Activated CD4-positive, alpha-beta T cell treated with anti-CD3 and anti-CD28 coated beads, Interleukin-2, Interleukin-6, amounts not matched to agents 100 ng/mL and 50 ng/mL, durations not matched to agents 16 hours and 8 hours (primary cell): Measurements from ENCODE around the gene FGF9.

Source experiments
- DNase-seq: peaks from one replicate; pipeline ENCODE4 v3.0.0-alpha.2; 2020

FGF9 gene

GRCh38 chr13:21675095-21675991 is 4.5 kb downstream of the FGF9 start:
- DNase-seq: peak; percentile 36

GRCh38 chr13:21676611-21677021 is 5.7 kb downstream of the FGF9 start:
- peak; percentile 15 for DNase-seq

- DNase-seq: no peak
These were observed 6.3 kb downstream of the FGF9 start for GRCh38 chr13:21677075-21677623.

DNA sequence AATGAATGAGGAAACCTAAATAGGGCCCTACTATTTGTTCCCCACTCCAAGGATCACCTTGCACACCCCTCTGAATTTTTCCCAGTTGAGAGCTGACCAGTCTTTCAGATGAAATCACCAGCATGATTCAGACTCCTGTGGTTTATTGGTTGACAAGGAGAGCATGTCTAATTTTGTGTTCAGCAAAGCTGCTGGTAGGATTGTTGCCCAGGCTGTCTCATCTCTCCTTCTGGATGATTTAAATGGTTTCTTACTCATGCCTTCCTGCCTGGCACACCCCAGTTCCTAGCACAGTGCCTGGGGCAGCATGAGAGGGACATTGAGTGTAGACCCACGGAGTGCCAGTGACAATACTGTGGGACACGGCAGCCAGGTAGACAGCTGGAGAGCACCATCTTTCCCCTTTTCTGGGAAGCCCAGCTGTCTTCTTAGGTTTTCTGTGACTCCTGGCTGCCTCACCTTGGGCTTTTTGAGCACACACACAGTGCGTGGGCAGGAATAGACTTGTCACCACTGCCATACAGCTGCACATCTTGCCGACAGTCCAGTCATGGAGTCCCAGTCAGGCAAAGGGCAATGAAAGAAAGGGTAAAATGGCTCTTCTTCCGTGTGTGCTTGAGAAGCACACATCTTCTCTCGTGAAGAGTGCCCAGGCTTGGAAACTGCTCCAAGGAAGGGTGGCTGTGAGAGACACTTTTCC is 12.3 kb downstream of the FGF9 start:
- DNase-seq: no peak

DNA sequence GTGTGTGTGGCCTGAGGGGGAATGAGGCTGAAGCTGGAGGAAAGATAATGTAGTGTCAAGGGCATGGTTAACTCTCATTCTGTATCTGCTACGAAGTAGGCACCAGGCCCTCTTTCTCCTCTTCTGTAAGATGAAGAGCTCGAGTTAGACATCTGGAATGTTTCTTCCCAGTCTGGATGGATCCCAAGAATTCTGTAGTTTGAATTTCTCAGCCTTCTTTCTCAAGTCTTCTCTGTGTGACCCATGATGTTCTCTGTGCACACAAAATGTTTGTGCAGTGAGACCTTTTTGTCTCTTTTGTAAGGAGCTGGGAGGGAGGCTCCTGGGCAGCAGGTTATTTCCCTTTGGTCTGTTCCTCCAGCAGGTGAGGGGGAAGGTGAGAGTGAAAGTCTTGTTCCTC is 13.7 kb downstream of the FGF9 start:
- no peak for DNase-seq

DNA sequence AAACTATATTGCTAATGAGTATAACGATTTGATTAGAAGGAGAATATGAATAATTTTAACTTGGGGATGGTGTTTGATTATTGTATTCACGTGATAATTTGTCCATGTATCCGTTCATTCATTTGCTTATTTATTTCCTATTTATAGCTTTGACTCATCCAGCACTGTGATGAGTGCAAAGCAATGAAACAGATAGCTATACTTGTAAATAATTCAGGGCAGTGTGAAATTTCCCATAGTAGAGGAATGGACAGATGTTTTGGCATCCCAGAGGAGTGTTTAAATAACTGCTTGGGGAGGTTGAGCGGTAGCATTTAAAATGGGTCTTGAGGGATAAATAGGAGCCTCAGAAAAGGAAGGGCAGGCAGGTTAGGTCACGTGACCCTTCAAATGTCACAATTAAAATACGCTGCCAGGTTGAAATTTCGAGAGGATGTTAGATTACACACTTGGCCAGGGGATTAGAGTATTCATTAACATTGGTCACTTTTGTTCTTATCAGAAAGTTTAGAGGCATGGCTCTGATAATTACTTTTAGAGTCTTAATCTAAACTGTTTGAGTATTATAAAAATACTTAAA is 14.7 kb downstream of the FGF9 start:
- DNase-seq: no peak

- DNase-seq: peak; percentile 65
These were observed 16.0 kb downstream of the FGF9 start for GRCh38 chr13:21686751-21687391.

DNA sequence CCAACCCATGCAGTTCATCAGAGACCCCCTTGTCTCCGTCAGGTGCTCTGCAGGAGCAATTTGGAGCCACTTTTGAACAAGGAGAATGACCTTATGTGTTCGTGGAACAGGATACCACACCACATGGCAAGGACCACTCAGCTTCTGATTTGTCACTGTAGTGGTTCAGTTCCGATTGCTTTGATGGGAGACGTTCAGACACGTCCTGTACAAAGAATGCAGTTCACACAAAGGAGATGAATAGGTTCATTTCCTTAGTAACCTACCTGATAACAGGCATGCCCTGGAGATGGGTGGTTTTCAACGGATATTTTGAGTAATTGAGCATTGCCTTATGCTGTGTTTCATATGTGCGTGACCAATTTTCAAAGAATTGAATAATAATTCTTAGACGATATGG is 17.2 kb downstream of the FGF9 start:
- no peak for DNase-seq

DNA sequence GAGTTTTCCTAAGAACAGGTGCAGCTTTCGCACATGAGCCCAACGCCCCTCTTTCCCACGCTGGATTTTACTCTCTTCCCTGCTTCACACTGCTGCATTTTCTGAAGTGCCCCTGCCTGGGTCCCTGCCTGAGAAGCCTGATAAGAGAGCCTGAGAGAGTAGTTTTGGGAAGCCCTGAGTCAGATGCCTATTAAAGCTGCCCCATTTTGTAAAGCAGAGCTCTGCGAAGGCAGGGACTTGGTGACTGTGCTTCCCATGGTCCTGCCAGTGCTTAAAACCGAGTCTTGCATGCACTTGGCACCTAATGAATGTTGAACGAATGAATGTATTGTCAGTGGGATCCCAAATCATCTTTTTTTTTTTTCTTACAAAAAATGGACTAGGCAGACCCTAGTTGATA is 18.2 kb downstream of the FGF9 start:
- no peak for DNase-seq

- no peak for DNase-seq
These were observed 20.1 kb downstream of the FGF9 start for GRCh38 chr13:21690955-21691354.

GRCh38 chr13:21691500-21691899 is 20.6 kb downstream of the FGF9 start:
- DNase-seq: no peak

- DNase-seq: no peak
These were observed 21.1 kb downstream of the FGF9 start for GRCh38 chr13:21691928-21692327.

GRCh38 chr13:21694831-21695230 is 24.0 kb downstream of the FGF9 start:
- DNase-seq: no peak

DNA sequence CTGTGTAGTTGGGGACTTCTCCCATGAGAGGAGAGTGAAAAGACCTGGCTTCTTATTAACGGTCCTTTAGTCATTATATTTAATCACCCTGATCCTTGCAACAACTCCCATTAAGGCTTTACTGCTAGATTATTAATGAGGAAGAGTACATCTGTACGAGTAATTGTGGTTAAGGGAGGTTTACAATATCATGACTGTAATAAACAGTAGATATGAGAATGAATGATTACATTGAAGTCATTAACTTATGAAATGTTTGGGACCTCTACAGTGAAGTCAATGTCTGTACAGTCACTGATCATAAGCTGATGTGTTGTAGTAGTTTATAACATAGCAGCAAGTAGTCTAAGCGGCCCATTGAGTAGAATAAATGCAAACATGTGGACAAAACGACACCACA is 24.7 kb downstream of the FGF9 start:
- no peak for DNase-seq

DNA sequence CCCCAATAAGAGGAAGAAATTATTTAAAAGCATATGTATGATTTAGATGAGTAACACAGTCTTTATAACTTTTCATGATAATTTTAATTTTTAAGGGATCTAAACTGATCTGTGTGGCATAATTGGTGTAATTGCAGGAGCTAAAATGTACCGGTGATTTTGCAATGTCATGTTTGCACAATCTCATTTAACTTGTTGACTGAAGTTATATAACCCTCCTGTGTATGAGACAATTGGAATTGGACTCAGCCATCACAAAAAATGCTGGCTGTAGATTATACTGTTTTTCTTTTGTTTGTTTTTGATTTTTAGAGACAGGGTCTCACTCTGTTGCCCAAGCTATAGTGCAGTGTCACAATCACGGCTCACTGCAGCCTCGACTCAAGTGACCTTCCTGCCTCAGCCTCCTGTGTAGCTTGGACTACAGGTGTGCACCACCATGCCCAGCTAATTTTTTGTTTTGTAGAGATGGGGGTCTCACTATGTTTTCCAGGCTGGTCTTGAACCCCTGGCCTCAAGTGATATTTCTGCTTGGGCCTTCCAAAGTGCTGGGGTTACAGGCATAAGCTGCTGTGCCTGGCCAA is 26.1 kb downstream of the FGF9 start:
- DNase-seq: no peak

- no peak for DNase-seq
These were observed 28.2 kb downstream of the FGF9 start for GRCh38 chr13:21698817-21699679.

DNA sequence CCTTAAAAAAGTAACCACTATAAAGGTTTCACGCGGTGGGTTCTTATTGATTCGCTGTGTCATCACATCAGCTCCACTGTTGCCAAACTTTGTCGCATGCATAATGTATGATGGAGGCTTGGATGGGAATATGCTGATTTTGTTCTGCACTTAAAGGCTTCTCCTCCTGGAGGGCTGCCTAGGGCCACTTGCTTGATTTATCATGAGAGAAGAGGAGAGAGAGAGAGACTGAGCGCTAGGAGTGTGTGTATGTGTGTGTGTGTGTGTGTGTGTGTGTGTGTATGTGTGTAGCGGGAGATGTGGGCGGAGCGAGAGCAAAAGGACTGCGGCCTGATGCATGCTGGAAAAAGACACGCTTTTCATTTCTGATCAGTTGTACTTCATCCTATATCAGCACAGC is 30.6 kb downstream of the FGF9 start:
- DNase-seq: no peak

GRCh38 chr13:21703846-21704245 is 33.0 kb downstream of the FGF9 start:
- DNase-seq: no peak

DNA sequence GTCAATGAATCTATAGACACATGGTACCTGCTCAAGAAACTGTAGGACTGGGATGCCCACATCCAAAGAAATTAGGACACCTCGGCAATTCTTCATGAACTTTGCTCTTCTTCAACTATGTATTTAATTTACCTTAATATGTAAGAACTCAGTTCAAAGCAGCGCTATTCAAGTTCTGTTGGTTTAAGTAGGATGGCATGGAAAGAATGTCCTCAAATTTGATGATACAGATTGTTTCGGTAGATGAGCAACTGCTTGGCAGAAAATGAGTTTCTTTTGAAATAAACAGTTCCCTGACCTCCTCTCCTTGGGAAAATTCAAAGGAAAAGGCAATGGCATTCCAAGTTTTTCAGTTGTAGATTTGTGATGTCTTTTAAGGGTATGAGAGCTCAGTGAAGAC is 36.7 kb downstream of the FGF9 start:
- no peak for DNase-seq

- no peak for DNase-seq
These were observed 38.8 kb downstream of the FGF9 start for GRCh38 chr13:21709697-21710096.

DNA sequence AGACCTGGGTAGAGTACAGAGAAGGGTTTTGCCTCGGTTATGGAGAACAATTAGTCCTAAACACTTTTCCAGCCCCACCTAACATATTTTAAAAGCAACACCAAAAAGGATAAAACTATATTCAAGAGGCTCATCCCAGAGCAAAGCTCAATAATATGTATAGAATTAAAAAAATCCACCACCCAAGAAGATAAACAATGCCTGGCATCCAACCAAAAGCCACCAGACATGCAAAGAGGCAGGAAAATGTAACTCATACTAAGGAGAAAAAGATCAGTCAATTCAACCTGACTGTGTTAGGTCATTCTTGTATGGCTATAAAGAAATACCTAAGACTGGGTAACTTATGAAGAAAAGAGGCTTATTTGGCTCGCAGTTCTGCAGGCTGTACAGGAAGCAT is 39.3 kb downstream of the FGF9 start:
- no peak for DNase-seq

DNA sequence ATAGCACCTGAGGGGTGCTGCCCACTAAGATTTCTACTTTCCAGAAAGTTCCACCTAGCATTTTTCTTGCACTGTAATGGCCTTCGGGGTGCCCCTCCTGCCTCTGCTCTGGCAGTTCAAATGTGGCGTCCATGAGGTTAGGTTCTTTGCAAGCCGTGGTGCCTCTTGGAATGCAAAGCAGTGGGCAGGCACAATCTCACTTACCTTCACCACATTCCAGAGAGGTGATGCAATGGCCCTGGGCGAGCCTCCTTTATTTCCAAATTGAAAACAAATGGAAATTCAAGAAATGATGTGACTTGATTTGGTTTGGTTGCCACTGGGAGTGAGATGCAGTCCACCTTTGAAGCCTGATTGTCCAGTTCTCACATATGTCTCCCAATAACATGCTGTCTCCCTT is 46.9 kb downstream of the FGF9 start:
- DNase-seq: no peak
